Neural progenitor cell (in vitro differentiated cells): Measurements from ENCODE around the gene VWA8. TPM values are rescaled to one million over a fixed set of nuclear protein-coding genes. Genes with fewer than 3 reads are reported as not detected.

Experiments used
- DNase-seq: peaks from one replicate; pipeline ENCODE4 v3.0.0-alpha.2; 2016; ENCODE audit warnings: low spot score
- H2AFZ ChIP-seq: fragments of 200-600 bp; sonication (generic); replicated peaks from 2 replicates; pipeline ENCODE4 v1.6.1; 2016; ENCODE audit warnings: antibody characterized with exemption
- H3F3A ChIP-seq: fragments of 200-600 bp; sonication (generic); 2 replicates; pipeline ENCODE4 v1.6.1; 2016; ENCODE audit warnings: antibody characterized with exemption, low read depth
- H3K27ac ChIP-seq: fragments of 200-600 bp; sonication (generic); 2 replicates; pipeline ENCODE4 v1.5.1; 2016; ENCODE audit warnings: mild to moderate bottlenecking
- H3K27me3 ChIP-seq: fragments of 200-600 bp; sonication (generic); 2 replicates; pipeline ENCODE4 v1.6.1; 2016; ENCODE audit warnings: mild to moderate bottlenecking, moderate library complexity
- H3K36me3 ChIP-seq: fragments of 200-600 bp; sonication (generic); 2 replicates; pipeline ENCODE4 v1.5.1; 2016
- H3K4me1 ChIP-seq: fragments of 200-600 bp; sonication (generic); 2 replicates; pipeline ENCODE4 v1.6.1; 2016; ENCODE audit warnings: mixed run types
- H3K4me2 ChIP-seq: fragments of 200-600 bp; sonication (generic); 2 replicates; pipeline ENCODE4 v1.6.1; 2016
- H3K4me3 ChIP-seq: fragments of 200-600 bp; sonication (generic); 2 replicates; pipeline ENCODE4 v1.5.1; 2016
- H3K79me2 ChIP-seq: fragments of 200-600 bp; sonication (generic); 2 replicates; pipeline ENCODE4 v1.6.1; 2016; ENCODE audit warnings: low read depth
- H3K9ac ChIP-seq: fragments of 200-600 bp; sonication (generic); 2 replicates; pipeline ENCODE4 v1.6.1; 2016
- H3K9me3 ChIP-seq: fragments of 200-600 bp; sonication (generic); 2 replicates; pipeline ENCODE4 v1.5.1; 2016; ENCODE audit warnings: low read depth
- H4K20me1 ChIP-seq: fragments of 200-600 bp; sonication (generic); 2 replicates; pipeline ENCODE4 v1.6.1; 2016; ENCODE audit warnings: low read depth
- H3K27ac Mint-ChIP-seq: 3 replicates; pipeline ENCODE4 v1.8.0; 2021; ENCODE audit warnings: mixed read lengths
- H3K27me3 Mint-ChIP-seq: 2 replicates; pipeline ENCODE4 v1.8.0; 2022; ENCODE audit warnings: low read depth, mild to moderate bottlenecking, inconsistent platforms, moderate library complexity, mixed read lengths; ENCODE audit not compliant: insufficient read depth
- H3K36me3 Mint-ChIP-seq: 3 replicates; pipeline ENCODE4 v1.8.0; 2021; ENCODE audit warnings: mixed read lengths
- H3K4me1 Mint-ChIP-seq: 3 replicates; pipeline ENCODE4 v1.8.0; 2021; ENCODE audit warnings: mixed read lengths
- H3K4me3 Mint-ChIP-seq: 3 replicates; pipeline ENCODE4 v1.8.0; 2021; ENCODE audit warnings: mild to moderate bottlenecking, moderate library complexity, mixed read lengths
- H3K9me3 Mint-ChIP-seq: 3 replicates; pipeline ENCODE4 v1.8.0; 2020; ENCODE audit warnings: mixed read lengths
- CTCF ChIP-seq: fragments of 200-600 bp; sonication (generic); IDR thresholded peaks from 2 replicates; pipeline ENCODE4 v1.5.1; 2017; ENCODE audit warnings: antibody characterized with exemption, mild to moderate bottlenecking
- EZH2 ChIP-seq: fragments of 200-600 bp; sonication (generic); IDR thresholded peaks from 2 replicates; pipeline ENCODE4 v1.6.1; 2017; ENCODE audit warnings: antibody characterized with exemption, mild to moderate bottlenecking, moderate library complexity
- EZH2phosphoT487 ChIP-seq: fragments of 200-600 bp; sonication (generic); IDR thresholded peaks from 2 replicates; pipeline ENCODE4 v1.6.1; 2017; ENCODE audit warnings: antibody characterized with exemption
- total RNA-seq: library from RNA; depleted of rRNA; stranded (reverse); fragments of >200 nt; gene quantifications from 2 replicates; pipeline ENCODE4 v1.2.3, GENCODE V29; 2015; ENCODE audit warnings: low replicate concordance

The VWA8 gene
- total RNA-seq, 1 donor from 2014 or later, result 12.6 TPM

- H2AFZ ChIP-seq, result no peak overlapping the region
- no peak overlapping the region for H3K27ac ChIP-seq
- TF ChIP-seq CTCF, result no peak
- TF ChIP-seq EZH2, result no peak
- TF ChIP-seq EZH2phosphoT487, result no peak
- no peaks in the 10 kb centered on the region for H4K20me1 ChIP-seq
- no peak overlapping the region for H3K4me3 ChIP-seq
- no peaks in the 10 kb centered on the region for H3K27me3 ChIP-seq
- H3K4me2 ChIP-seq, result no peak overlapping the region
- Mint-ChIP-seq H3K36me3 (no peaks in the 10 kb centered on the region), H3K4me1 (no peaks in the 10 kb centered on the region), H3K27ac (no peak overlapping the region), H3K9me3 (no peaks in the 10 kb centered on the region), H3K4me3 (no peak overlapping the region), H3K27me3 (no peaks in the 10 kb centered on the region)
- no peaks in the 10 kb centered on the region for H3K79me2 ChIP-seq
- no peak for DNase-seq
- no peaks in the 10 kb centered on the region for H3K9me3 ChIP-seq
- no peaks in the 10 kb centered on the region for H3K36me3 ChIP-seq
- H3K9ac ChIP-seq, result no peak overlapping the region
- no peaks in the 10 kb centered on the region for H3F3A ChIP-seq
- no peaks in the 10 kb centered on the region for H3K4me1 ChIP-seq
These were observed 300.5 kb downstream of the VWA8 start for GRCh38 chr13:41660411-41660810.

GRCh38 chr13:41658057-41658661 lies 302.8 kb downstream of the VWA8 start:
- Histone ChIP-seq H3K4me1 (no peaks in the 10 kb centered on the region), H3F3A (no peaks in the 10 kb centered on the region), H3K79me2 (no peaks in the 10 kb centered on the region), H3K27me3 (no peaks in the 10 kb centered on the region), H3K36me3 (no peaks in the 10 kb centered on the region), H3K27ac (no peak overlapping the region), H3K4me3 (no peak overlapping the region), H4K20me1 (no peaks in the 10 kb centered on the region), H3K9ac (no peak overlapping the region), H3K4me2 (no peak overlapping the region), H2AFZ (no peak overlapping the region), H3K9me3 (no peaks in the 10 kb centered on the region)
- H3K4me1 Mint-ChIP-seq, result no peaks in the 10 kb centered on the region
- H3K27ac Mint-ChIP-seq, result no peak overlapping the region
- TF ChIP-seq EZH2phosphoT487 (no peak), EZH2 (no peak), CTCF (peak; percentile 18)
- no peaks in the 10 kb centered on the region for H3K36me3 Mint-ChIP-seq
- H3K4me3 Mint-ChIP-seq, result no peak overlapping the region
- no peaks in the 10 kb centered on the region for H3K27me3 Mint-ChIP-seq
- no peak for DNase-seq
- H3K9me3 Mint-ChIP-seq, result no peaks in the 10 kb centered on the region

- H3F3A ChIP-seq, result no peaks in the 10 kb centered on the region
- Mint-ChIP-seq H3K4me1 (no peaks in the 10 kb centered on the region), H3K36me3 (no peaks in the 10 kb centered on the region), H3K4me3 (no peak overlapping the region), H3K9me3 (no peaks in the 10 kb centered on the region), H3K27me3 (no peaks in the 10 kb centered on the region), H3K27ac (no peak overlapping the region)
- no peak overlapping the region for H2AFZ ChIP-seq
- no peaks in the 10 kb centered on the region for H4K20me1 ChIP-seq
- no peaks in the 10 kb centered on the region for H3K27me3 ChIP-seq
- H3K4me3 ChIP-seq, result no peak overlapping the region
- H3K9ac ChIP-seq, result no peak overlapping the region
- no peak overlapping the region for H3K4me2 ChIP-seq
- no peaks in the 10 kb centered on the region for H3K36me3 ChIP-seq
- TF ChIP-seq CTCF (no peak), EZH2phosphoT487 (no peak), EZH2 (no peak)
- H3K27ac ChIP-seq, result no peak overlapping the region
- no peaks in the 10 kb centered on the region for H3K9me3 ChIP-seq
- DNase-seq, result no peak
- H3K79me2 ChIP-seq, result no peaks in the 10 kb centered on the region
- H3K4me1 ChIP-seq, result no peaks in the 10 kb centered on the region
These were observed 304.9 kb downstream of the VWA8 start for GRCh38 chr13:41655997-41656396.
